GM19452 (cell line): ENCODE measurements around the gene ACOT4.
"Not testable (repeated sequence)": the region's sequence is repeated elsewhere in the genome, so short reads cannot be mapped to it uniquely, and the experiment has no call there.

ENCODE experiments used
- ATAC-seq: cut with Tn5 transposase; IDR thresholded peaks from one replicate; pipeline ENCODE4 v1.9.1; 2021; ENCODE audit not compliant: unreplicated experiment

Gene ACOT4, protein sequence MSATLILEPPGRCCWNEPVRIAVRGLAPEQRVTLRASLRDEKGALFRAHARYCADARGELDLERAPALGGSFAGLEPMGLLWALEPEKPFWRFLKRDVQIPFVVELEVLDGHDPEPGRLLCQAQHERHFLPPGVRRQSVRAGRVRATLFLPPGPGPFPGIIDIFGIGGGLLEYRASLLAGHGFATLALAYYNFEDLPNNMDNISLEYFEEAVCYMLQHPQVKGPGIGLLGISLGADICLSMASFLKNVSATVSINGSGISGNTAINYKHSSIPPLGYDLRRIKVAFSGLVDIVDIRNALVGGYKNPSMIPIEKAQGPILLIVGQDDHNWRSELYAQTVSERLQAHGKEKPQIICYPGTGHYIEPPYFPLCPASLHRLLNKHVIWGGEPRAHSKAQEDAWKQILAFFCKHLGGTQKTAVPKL

DNA sequence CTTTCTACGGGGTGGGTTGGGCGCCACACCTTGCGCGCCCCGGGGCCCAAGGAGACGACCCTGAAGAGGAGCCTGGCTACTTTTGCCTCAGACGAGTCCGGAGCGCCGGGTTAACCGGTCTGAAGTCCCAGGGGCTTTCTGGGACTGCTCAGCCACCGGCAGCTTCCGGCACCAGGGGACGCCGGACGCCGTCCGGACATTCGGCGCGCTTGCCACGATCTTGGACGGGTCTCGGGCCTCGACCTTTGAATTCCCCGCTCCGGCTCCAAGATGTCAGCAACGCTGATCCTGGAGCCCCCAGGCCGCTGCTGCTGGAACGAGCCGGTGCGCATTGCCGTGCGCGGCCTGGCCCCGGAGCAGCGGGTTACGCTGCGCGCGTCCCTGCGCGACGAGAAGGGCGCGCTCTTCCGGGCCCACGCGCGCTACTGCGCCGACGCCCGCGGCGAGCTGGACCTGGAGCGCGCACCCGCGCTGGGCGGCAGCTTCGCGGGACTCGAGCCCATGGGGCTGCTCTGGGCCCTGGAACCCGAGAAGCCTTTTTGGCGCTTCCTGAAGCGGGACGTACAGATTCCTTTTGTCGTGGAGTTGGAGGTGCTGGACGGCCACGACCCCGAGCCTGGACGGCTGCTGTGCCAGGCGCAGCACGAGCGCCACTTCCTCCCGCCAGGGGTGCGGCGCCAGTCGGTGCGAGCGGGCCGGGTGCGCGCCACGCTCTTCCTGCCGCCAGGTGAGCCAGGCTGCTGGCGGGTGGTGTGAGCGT is at the start of gene ACOT4:
ACOT4 (plus strand) TSS at position 184 of the 760 bp plus-strand sequence; CDS start at position 271, 87 bp downstream.
- peak; percentile 63 for ATAC-seq

DNA sequence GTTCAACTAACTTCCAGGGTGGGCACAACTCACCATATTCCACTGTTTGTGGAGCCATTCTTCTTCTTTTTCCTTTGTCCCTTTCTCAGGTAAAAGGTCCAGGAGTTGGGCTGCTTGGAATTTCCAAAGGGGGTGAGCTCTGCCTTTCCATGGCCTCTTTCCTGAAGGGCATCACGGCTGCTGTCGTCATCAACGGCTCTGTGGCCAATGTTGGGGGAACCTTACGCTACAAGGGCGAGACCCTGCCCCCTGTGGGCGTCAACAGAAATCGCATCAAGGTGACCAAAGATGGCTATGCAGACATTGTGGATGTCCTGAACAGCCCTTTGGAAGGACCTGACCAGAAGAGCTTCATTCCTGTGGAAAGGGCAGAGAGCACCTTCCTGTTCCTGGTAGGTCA is 48.7 kb upstream of the ACOT4 start:
- not testable (repeated sequence) for ATAC-seq

DNA sequence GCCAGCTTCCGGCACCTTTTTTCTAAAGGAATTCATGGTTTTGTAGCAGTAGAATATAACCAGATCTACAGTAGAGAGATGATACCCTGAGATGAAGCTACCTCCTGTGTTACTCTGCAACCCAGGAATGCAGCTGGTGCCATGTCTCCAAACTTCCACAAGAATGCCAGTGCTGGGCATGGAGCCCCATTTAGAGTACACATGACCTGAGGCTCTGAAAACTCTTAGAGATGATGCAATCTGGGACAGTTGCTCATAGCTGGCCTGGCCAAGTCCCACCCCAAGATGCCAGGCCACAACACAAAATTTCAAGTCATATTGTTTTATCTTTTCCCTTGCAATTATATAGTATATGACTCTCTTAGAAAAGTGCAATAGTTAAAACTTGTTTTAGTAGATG is 46.3 kb upstream of the ACOT4 start:
- not testable (repeated sequence) for ATAC-seq

DNA sequence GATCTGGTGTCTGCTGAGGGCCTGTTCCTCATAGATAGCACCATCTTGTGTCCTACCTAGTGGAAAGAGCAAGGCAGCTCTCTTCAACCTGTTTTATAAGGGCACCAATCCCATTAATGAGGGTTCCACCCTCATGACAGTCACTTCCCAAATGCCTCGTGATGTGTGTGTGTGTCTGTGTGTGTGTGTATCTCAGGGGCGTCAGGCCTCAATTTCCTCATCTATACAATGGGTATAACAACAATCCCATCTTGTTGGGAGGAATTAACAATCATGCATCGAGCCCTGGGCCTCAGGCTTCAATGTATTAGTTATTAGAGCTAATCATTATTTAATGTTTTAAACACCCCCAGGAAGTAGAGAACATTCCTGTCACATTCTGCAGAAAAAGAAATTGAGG is 42.6 kb upstream of the ACOT4 start:
- not testable (repeated sequence) for ATAC-seq

DNA sequence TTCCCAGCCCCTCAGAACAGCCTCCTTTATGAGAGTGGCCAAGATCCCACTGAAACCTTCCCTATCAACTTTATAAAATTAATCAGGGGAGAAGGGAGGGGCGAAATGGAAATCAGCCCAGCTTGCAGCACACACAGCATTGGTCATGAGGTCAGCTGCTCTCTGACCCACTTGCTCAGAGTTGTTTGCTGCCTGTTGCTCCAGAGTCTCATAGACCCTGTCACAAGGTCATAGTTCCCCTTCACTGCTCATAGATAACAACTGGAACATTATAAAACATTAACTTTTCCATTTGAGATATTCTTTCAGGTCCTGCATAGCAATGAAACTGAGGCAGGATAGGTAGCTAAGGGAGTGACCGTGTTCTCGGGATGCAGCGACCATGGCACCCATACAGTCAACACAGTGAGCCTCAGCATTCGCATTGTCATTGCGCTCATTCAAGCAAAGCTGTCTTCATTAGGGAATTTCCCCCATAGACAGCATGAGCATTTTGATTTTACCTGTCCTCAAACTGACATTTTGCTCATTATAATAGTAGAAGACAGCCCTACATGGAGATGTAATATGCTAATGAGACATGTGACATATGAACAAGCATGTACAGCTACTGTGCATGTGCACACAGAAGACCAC is 41.7 kb upstream of the ACOT4 start:
- ATAC-seq, result not testable (repeated sequence)

DNA sequence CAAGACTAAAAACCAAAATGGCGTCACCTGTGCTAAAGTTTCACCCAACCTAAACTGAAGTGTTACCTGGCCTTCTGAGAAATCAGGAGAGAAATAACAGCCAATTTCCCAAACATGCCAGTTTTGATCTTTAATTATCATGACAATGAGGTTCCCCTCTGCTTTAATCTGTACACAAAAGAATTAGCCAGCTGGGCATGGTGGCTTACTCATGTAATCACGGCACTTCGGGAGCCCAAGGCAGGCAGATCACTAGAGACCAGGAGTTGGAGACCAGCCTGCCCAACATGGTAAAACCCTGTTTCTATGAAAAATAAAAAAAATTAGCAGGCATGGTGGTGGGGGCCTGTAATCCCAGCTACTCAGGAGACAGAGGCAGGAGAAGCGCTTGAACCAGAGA is 37.8 kb upstream of the ACOT4 start:
- no peak for ATAC-seq

DNA sequence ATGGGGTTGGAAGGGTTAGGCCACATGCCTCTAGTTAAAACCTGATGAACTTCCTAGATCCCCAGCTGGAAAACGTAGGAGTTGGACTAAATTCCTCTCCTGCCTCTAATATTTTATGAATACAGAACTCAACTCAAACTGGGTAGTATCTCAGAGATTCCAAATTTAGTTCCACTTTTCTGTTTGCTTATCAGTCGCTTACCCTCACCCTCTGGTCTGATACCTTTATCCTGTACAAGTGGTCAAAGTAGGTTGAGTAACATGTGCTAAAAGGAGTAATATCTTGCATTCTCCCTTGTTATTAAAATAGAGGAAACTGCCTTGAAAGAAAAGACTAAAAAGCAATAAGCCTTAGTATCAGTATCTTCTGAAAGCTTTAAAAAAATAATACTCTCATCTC is 34.5 kb upstream of the ACOT4 start:
- ATAC-seq, result not testable (repeated sequence)

DNA sequence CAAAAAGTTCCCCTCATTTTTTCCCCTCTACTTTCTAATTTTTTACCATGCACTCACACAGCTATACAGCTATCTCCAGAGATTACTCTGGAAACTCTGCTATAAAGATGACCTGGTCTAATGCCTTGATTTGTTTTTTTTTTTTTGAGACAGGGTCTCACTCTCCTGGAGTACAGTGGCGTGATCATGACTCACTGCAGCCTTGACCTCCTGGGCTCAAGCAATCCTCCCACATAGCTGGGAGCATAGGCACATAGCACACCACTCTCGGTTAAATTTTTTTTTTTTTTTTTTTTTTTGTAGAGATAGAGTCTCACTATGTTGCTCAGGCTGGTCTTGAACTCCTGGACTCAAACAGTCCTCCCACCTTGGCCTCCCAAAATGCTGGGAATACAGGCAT is 33.4 kb upstream of the ACOT4 start:
- ATAC-seq, result not testable (repeated sequence)

DNA sequence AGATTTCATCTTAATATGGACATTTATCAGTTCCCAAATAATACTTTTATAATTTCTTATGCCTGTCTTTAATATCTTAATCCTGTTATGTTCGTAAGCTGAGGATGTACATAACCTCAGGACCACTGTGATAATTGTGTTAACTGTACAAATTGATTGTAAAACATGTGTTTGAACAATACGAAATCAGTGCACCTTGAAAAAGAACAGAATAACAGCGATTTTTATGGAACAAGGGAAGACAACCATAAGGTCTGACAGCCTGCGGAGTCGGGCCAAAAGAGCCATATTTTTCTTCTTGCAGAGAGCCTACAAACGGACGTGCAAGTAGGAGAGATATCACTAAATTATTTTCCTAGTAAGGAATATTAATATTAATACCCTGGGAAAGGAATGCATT is 29.4 kb upstream of the ACOT4 start:
- ATAC-seq, result not testable (repeated sequence)

DNA sequence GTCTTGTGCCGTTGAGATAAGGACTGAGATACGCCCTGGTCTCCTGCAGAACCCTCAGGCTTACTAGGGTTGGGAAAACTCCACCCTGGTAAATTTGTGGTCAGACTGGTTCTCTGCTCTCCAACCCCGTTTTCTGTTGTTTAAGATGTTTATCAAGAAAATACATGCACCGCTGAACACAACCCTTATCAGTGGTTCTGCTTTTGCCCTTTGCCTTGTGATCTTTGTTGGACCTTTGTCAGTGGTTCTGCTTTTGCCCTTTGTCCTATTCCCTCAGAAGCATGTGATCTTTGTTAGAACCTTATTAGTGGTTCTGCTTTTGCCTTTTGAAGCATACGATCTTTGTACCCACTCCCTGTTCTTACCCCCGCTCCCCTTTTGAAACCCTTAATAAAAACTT is 29.0 kb upstream of the ACOT4 start:
- not testable (repeated sequence) for ATAC-seq

DNA sequence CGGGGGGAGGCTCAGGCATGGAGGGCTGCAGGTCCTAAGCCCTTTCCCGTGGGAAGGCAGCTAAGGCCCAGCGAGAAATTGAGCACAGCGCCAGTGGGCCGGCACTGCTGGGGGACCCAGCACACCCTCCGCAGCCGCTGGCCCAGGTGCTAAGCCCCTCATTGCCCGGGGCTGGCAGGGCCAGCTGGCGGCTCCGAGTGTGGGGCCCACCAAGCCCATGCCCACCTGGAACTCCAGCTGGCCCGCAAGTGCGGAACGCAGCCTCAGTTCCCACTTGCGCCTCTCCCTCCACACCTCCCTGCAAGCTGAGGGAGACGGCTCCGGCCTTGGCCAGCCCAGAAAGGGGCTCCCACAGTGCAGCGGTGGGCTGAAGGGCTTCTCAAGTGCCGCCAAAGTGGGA is 25.2 kb upstream of the ACOT4 start:
- not testable (repeated sequence) for ATAC-seq

DNA sequence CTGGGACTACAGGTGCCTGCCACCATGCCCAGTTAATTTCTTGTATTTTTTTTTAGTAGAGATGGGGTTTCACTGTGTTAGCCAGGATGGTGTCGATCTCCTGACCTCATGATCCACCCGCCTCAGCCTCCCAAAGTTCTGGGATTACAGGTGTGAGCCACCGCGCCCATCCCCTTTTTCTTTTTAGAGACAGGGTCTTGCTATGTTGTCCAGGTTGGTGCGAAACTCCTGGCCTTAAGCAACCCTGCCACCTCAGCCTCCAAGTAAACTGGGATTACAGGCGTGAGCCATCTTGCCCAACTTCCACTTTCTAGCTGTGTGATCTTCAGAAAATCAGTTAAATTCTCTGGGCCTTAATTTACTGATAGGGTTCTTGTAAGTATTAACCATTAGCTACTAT is 24.7 kb upstream of the ACOT4 start:
- not testable (repeated sequence) for ATAC-seq

DNA sequence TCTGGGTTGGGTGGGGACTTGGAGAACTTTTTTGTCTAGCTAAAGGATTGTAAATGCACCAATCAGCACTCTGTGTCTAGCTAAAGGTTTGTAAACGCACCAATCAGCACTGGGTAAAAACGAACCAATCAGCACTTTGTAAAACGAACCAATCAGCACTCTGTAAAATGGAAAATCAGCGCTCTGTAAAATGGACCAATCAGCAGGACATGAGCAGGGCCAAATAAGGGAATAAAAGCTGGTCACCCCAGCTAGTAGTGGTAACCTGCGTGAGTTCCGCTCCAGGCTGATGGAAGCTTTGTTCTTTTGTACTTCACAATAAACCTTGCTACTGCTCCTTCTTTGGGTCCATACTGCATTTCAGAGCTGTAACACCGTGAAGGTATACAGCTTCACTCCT is 24.3 kb upstream of the ACOT4 start:
- ATAC-seq, result no peak

DNA sequence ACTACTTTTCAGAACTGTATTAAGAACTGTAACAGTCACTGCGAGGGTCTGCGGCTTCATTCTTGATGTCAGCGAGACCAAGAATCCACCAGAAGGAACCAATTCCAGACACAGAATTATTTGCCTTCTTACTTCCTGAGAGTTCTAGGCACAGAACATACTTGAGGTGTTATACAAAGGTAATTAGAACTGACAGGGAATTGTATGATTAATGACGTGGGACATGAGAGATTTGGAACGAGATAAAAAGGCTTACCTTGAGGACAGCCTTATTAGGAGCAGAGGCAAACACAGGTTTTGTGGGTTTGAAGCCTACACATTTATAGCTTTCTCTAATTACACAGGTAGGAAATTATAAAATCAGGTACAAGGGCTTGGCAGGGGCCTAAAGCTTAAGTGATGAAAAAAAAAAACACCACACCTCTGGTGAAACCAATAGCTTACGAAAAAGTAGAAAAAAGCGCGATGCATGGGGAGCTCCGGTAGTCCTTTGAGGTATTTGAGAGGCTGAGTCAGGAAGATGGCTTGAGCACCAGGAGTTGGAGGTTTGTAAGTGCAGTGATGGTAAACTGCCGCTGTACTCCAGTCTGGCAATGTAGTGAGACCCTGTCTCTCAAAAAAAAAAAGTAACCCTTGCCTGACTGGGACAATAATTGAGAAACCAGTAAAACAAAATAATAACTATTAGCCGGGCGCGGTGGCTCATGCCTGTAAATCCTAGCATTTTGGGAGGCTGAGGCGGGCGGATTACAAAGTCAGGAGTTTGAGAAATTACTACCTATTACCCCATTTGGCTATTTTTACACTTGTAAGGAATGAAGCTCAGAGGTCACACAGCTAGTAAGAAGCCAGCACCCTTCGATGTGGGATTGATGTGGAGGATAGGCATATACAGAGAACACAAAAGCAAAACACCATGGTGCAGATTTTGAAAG is 23.5 kb upstream of the ACOT4 start:
- no peak for ATAC-seq

DNA sequence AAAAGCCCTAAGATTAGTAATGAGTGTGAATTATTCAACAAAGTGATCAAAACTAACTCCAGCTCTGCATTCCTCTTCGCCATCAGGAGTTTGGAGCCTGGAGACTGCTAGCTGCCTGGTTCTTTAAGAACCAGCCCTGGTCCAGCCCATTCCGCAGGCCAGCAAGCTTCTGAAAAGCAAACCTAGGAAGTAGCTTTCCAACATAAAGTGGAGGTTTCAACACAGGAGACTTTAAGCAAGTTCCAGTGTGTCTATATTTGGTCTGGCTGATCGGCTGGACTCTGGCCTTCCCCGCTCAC is 22.8 kb upstream of the ACOT4 start:
- not testable (repeated sequence) for ATAC-seq

DNA sequence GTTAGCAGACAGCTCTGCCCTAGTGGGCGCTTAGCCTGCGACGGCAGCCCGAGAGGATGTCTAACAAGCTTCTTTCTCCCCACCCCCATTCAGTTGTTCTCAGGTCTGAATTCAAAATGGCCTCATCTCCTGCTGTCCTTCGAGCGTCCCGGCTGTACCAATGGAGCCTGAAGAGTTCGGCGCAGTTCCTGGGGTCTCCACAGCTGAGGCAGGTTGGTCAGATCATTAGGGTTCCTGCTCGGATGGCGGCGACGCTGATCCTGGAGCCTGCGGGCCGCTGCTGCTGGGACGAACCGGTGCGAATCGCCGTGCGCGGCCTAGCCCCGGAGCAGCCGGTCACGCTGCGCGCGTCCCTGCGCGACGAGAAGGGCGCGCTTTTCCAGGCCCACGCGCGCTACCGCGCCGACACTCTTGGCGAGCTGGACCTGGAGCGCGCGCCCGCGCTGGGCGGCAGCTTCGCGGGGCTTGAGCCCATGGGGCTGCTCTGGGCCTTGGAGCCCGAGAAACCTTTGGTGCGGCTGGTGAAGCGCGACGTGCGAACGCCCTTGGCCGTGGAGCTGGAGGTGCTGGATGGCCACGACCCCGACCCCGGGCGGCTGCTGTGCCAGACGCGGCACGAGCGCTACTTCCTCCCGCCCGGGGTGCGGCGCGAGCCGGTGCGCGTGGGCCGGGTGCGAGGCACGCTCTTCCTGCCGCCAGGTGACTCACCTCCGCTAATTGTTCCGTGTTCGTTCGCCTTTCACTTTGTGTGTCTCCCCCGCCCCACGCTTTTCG is 22.3 kb upstream of the ACOT4 start, which contains the start of gene ACOT2:
ACOT2 (plus strand) TSS at position 29 of the 774 bp plus-strand sequence; CDS start at position 57, 28 bp downstream.
- ATAC-seq, result peak; percentile 56

DNA sequence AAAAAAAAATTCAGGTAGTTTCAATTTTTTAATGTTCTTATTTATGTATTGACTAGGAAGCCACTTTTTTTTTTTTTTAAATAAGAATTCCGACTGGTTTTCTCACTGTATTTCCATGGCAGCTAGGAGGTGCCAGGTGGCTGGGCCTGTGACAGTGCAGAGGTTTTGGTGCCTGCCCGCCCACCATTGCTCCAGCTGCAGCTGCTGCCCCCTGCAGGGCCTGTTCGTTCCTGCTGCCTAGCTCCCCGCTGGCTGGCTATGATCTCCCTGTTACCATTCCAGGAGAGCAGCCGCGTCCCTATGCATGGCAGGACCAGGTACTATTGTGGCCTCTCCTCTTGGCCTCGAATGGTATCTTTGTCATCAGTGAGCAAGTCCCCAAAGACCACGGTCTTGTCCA is 20.8 kb upstream of the ACOT4 start:
- ATAC-seq, result peak; percentile 44

DNA sequence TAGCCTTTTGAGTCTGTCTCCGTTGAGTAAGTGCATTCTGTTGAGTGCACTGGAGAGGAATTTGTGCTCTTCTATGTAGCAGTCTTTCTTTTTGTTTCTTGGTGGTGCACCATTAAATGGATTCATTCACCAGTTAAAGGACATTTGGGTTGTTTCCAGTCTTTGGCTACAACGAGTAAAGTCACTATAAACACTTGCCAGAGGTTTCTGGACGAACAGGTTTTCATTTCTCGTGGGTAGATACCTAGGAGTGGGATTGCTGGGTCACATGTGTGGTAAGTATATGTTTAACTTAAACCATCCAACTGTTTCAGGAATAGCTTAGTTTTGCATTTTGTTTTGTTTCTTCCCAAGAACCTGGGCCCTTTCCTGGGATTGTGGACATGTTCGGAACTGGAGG is 18.6 kb upstream of the ACOT4 start:
- not testable (repeated sequence) for ATAC-seq

DNA sequence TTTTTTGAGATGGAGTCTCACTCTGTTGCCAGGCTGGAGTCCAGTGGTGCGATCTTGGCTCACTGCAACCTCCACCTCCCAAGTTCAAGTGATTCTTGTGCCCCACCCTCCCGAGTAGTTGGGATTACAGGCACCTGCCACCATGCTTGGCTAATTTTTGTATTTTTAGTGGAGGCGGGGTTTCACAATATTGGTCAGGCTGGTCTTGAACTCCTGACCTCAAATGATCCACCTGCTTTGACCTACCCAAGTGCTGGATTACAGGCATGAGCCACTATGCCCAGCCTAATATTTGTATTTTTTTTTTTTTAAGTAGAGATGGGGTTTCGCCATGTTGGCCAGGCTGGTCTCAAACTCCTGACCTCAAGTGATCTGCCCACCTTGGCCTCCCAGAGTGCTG is 17.9 kb upstream of the ACOT4 start:
- not testable (repeated sequence) for ATAC-seq

DNA sequence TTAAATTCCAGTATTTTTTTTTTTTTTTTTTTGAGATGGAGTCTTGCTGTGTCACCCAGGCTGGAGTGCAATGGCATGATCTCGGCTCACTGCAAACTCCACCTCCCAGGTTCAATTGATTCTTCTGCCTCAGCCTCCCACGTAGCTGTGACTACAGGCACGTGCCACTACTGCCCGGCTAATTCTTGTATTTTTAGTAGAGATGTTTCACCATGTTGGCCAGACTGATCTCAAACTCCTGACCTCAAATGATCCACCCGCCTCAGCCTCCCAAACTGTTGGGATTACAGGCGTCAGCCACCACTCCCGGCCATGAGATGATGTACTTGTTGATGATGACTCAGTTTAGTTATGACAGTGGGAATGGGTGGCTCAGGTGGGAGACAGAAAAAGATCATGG is 17.4 kb upstream of the ACOT4 start:
- ATAC-seq, result not testable (repeated sequence)
